GM12873 (cell line): Measurements from ENCODE around the gene TRRAP.

Source experiments
- TF ChIP-seq, protein P1 (sequence below): IDR thresholded peaks from 2 replicates; pipeline ENCODE4 v1.5.1; 2012; ENCODE audit warnings: low read depth, mild to moderate bottlenecking, moderate library complexity, low read length, control low read depth; ENCODE audit not compliant: insufficient read depth; ENCODE audit errors: missing control alignments

TRRAP gene

DNA sequence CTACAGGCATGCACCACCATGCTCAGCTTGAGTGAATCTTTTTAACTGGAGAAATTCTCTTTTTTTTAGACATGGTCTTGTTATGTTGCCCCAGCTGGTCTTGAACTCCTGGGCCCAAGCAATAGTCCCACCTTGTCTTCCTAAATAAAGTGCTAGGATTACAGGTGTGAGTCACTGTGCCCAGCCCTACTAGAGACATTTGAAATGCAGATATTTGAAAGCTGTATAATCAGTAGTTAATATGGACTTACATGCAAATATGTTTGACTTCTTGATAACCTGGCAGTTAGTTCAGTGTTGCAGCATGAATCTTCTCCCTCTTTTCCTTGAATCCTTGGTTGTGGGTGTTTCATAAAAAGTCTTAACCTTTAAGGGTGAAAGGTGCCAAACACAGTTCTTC, 8.7 kb downstream of the TRRAP start:
- TF ChIP-seq, protein P1, sequence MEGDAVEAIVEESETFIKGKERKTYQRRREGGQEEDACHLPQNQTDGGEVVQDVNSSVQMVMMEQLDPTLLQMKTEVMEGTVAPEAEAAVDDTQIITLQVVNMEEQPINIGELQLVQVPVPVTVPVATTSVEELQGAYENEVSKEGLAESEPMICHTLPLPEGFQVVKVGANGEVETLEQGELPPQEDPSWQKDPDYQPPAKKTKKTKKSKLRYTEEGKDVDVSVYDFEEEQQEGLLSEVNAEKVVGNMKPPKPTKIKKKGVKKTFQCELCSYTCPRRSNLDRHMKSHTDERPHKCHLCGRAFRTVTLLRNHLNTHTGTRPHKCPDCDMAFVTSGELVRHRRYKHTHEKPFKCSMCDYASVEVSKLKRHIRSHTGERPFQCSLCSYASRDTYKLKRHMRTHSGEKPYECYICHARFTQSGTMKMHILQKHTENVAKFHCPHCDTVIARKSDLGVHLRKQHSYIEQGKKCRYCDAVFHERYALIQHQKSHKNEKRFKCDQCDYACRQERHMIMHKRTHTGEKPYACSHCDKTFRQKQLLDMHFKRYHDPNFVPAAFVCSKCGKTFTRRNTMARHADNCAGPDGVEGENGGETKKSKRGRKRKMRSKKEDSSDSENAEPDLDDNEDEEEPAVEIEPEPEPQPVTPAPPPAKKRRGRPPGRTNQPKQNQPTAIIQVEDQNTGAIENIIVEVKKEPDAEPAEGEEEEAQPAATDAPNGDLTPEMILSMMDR: no peak

GRCh38 chr7:98892609-98893008, 14.3 kb downstream of the TRRAP start:
- TF ChIP-seq, protein P1: no peak

- TF ChIP-seq, protein P1: no peak
These were observed 21.5 kb downstream of the TRRAP start for GRCh38 chr7:98899816-98900215.

- TF ChIP-seq, protein P1: no peak
These were observed 22.5 kb downstream of the TRRAP start for GRCh38 chr7:98900815-98901214.

DNA sequence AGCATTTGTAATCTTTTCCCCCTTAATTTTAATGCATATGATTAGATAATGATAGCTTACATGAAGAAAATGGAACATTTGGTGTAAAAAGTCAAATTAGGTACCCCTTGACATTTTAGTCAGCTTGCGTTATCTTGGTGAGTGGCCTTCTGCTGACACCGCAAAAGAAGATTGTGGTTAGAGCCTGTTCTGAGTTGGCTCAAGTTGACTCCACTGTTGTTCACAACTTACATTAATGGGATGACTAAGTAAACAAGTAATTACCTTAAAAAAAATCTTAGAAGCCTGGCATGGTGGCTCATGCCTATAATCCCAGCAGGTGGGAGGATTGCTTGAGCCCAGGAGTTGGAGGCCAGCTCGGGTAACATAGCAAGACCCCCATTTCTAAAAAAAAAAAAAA, 24.2 kb downstream of the TRRAP start:
- TF ChIP-seq, protein P1: no peak

DNA sequence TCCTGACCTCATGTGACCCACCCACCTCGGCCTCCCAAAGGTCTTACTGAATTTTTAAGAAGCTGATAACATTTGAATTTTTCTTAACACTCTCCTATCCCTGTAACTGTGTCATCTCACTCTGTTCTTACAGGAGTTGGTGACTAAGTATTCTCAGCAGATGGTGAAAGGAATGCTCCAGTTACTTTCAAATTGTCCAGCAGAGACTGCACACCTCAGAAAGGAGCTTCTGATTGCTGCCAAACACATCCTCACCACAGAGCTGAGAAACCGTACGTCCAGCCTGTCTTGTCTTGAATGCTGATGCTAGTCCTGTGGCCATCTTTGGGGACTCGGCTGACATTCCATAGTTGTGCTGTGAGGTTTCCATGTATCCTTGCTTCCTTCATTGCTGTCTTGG, 24.9 kb downstream of the TRRAP start:
- TF ChIP-seq, protein P1: no peak

- TF ChIP-seq, protein P1: no peak
These were observed 29.2 kb downstream of the TRRAP start for GRCh38 chr7:98907570-98907969.
